HepG2 (cell line): Measurements from ENCODE around the gene RPL22L1. TPM values are rescaled to one million over a fixed set of nuclear protein-coding genes. Genes with fewer than 3 reads are reported as not detected.

Source experiments
- DNMT1 ChIP-seq: sonication (generic); formaldehyde crosslinking; IDR thresholded peaks from 2 replicates; pipeline ENCODE4 v1.5.1; 2020; ENCODE audit warnings: mild to moderate bottlenecking, missing genetic modification reagents
- FOSL2 ChIP-seq: sonication (generic); formaldehyde crosslinking; IDR thresholded peaks from 2 replicates; pipeline ENCODE4 v1.4.0; 2020; ENCODE audit warnings: missing genetic modification reagents
- GATAD2A ChIP-seq: IDR thresholded peaks from 2 replicates; pipeline ENCODE4 v1.6.1; 2016
- HIVEP1 ChIP-seq: sonication (generic); formaldehyde crosslinking; IDR thresholded peaks from 2 replicates; pipeline ENCODE4 v1.4.0; 2020; ENCODE audit warnings: mild to moderate bottlenecking, missing genetic modification reagents
- JUN ChIP-seq: sonication (generic); formaldehyde crosslinking; IDR thresholded peaks from 2 replicates; pipeline ENCODE4 v1.4.0; 2020; ENCODE audit warnings: mild to moderate bottlenecking, missing genetic modification reagents
- MAFK ChIP-seq, 2 experiments: IDR thresholded peaks in 1 of 2; conservative IDR thresholded peaks in 1 of 2; 2 replicates each; pipeline ENCODE4 v1.6.1; 2011; ENCODE audit warnings: improper control_type of control experiment in 2 of 2, low read length in 2 of 2
- SRF ChIP-seq: IDR thresholded peaks from 2 replicates; pipeline ENCODE4 v1.6.1; 2011; ENCODE audit warnings: mild to moderate bottlenecking, low read depth, low read length, moderate library complexity
- TBP ChIP-seq: sonication (generic); formaldehyde crosslinking; IDR thresholded peaks from 2 replicates; pipeline ENCODE4 v1.5.0; 2020; ENCODE audit warnings: missing genetic modification reagents
- ZFP62 ChIP-seq: sonication (generic); formaldehyde crosslinking; IDR thresholded peaks from 2 replicates; pipeline ENCODE4 v1.4.0; 2020; ENCODE audit warnings: missing genetic modification reagents
- ZFP82 ChIP-seq: sonication (generic); formaldehyde crosslinking; IDR thresholded peaks from 2 replicates; pipeline ENCODE4 v1.5.1; 2020; ENCODE audit warnings: mild to moderate bottlenecking, missing genetic modification reagents, borderline replicate concordance
- ZNF256 ChIP-seq: sonication (generic); formaldehyde crosslinking; conservative IDR thresholded peaks from 2 replicates; pipeline ENCODE4 v1.4.0; 2020; ENCODE audit warnings: missing genetic modification reagents
- ZNF772 ChIP-seq: sonication (generic); formaldehyde crosslinking; IDR thresholded peaks from 2 replicates; pipeline ENCODE4 v1.5.0; 2020; ENCODE audit warnings: mild to moderate bottlenecking, missing genetic modification reagents
- polyA plus RNA-seq, 8 experiments: library from polyadenylated mRNA; depleted of rRNA in 3 of 8; stranded (reverse) in 7 of 8; unstranded in 1 of 8; fragments of >200 nt; fragmentation: Illumina TruSeq in 4 of 8; extraction: Trizol in 4 of 8; gene quantifications; 2 replicates each; pipeline versions ENCODE4 v1.2.1 to v1.2.3, GENCODE V29; 2011 to 2016; ENCODE audit warnings: low read depth in 4 of 8, missing spikeins in 1 of 8, mixed read lengths in 1 of 8; ENCODE audit not compliant: insufficient read depth in 1 of 8
- total RNA-seq, 5 experiments: library from RNA; depleted of rRNA; stranded (reverse); fragments of >200 nt; fragmentation: Illumina TruSeq; extraction: Trizol; gene quantifications; 2 replicates each; pipeline ENCODE4 v1.2.3, GENCODE V29; 2016; ENCODE audit warnings: low read depth in 1 of 5
- TF ChIP-seq, protein P1 (sequence below): IDR thresholded peaks from 2 replicates; pipeline ENCODE4 v1.6.1; 2012; ENCODE audit warnings: low read depth, low read length, improper control_type of control experiment
- TF ChIP-seq, protein P2 (sequence below): sonication (generic); formaldehyde crosslinking; IDR thresholded peaks from 2 replicates; pipeline ENCODE4 v1.5.1; 2020; ENCODE audit warnings: mild to moderate bottlenecking, missing genetic modification reagents
- TF ChIP-seq, protein P3 (sequence below): sonication (generic); formaldehyde crosslinking; IDR thresholded peaks from 2 replicates; pipeline ENCODE4 v1.8.0; 2022; ENCODE audit warnings: missing genetic modification reagents, low read depth, mild to moderate bottlenecking, borderline replicate concordance
- TF ChIP-seq, protein P4 (sequence below): sonication (generic); formaldehyde crosslinking; IDR thresholded peaks from 2 replicates; pipeline ENCODE4 v1.4.0; 2020; ENCODE audit warnings: mild to moderate bottlenecking, missing genetic modification reagents

The RPL22L1 gene
- total and polyA plus RNA-seq, 2 of the 13 experiments (the other 11 are each of a cell fraction or from before 2014, with no cell fraction given): 42.7 to 152 TPM

DNA sequence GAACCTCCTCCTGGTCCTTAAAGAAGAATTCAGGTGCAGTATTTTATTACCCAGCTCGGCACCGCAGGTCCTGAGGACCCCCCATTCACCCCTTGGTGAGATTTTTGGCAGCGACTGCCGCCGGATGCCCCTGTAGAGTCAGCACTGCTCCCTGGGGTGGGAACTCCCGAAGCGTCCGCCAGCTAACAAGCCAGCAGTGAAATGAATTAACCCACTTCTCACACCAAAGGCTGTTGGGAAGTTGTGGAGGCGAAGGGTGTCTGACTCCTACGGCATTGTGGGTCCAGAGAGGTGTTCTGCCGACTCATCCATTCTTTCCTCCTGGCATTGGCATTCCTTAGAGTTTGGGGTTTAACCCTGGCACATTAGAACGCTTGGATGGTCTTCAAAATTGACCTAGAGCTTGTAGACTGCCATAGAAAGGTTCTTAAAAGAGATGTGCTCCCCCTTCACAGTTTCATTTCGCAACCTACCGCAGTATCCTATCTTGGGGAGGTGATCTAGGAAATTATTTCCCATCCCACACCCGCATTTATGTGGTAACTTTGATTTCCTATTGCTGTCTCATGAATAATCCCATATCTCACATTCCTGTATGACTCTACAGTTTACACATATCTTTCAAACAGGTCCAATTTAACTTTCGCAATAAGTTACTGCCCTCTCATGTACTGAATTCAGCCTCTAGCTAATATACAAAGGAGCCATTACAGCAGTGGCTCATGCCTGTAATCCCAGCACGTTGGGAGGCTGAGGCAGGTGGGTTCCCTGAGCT is 39.3 kb upstream of the RPL22L1 start (continued):
- TF ChIP-seq, protein P1, sequence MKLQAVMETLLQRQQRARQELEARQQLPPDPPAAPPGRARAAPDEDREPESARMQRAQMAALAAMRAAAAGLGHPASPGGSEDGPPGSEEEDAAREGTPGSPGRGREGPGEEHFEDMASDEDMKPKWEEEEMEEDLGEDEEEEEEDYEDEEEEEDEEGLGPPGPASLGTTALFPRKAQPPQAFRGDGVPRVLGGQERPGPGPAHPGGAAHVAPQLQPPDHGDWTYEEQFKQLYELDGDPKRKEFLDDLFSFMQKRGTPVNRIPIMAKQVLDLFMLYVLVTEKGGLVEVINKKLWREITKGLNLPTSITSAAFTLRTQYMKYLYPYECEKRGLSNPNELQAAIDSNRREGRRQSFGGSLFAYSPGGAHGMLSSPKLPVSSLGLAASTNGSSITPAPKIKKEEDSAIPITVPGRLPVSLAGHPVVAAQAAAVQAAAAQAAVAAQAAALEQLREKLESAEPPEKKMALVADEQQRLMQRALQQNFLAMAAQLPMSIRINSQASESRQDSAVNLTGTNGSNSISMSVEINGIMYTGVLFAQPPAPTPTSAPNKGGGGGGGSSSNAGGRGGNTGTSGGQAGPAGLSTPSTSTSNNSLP: peak; percentile 74; the same call in 1 of the 2 replicates
- TF ChIP-seq, protein P2, sequence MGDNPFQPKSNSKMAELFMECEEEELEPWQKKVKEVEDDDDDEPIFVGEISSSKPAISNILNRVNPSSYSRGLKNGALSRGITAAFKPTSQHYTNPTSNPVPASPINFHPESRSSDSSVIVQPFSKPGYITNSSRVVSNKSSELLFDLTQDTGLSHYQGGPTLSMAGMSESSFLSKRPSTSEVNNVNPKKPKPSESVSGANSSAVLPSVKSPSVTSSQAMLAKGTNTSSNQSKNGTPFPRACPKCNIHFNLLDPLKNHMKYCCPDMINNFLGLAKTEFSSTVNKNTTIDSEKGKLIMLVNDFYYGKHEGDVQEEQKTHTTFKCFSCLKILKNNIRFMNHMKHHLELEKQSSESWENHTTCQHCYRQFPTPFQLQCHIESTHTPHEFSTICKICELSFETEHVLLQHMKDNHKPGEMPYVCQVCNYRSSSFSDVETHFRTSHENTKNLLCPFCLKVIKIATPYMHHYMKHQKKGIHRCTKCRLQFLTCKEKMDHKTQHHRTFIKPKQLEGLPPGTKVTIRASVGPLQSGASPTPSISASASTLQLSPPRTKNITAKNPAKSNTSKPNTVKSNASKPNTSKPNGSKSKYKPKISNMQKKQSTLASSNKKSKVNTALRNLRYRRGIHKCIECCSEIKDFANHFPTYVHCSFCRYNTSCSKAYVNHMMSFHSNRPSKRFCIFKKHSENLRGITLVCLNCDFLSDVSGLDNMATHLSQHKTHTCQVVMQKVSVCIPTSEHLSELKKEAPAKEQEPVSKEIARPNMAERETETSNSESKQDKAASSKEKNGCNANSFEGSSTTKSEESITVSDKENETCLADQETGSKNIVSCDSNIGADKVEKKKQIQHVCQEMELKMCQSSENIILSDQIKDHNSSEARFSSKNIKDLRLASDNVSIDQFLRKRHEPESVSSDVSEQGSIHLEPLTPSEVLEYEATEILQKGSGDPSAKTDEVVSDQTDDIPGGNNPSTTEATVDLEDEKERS (CRISPR knock-in tag): 0 out of 2 replicates have a peak, but pooled peaks have one; percentile 2
- TF ChIP-seq JUN (CRISPR knock-in tag) (no peak), ZNF772 (CRISPR knock-in tag) (no peak), MAFK (conservative IDR thresholded peaks at IDR 0.05 in 1 of 2, IDR thresholded peaks at IDR 0.05 in 1 of 2; ENCODE audit: low read length in 2 of 2) (peak in 1 of 2 experiments; percentile 58; a peak in 2 of 4 replicates), GATAD2A (CRISPR knock-in tag) (0 out of 2 replicates have a peak, but pooled peaks have one; percentile 19), SRF (no peak), ZFP82 (CRISPR knock-in tag) (no peak), ZFP62 (CRISPR knock-in tag) (no peak), DNMT1 (CRISPR knock-in tag) (no peak), FOSL2 (CRISPR knock-in tag) (0 out of 2 replicates have a peak, but pooled peaks have one; percentile 9), TBP (CRISPR knock-in tag) (no peak), ZNF256 (CRISPR knock-in tag) (no peak), HIVEP1 (CRISPR knock-in tag) (no peak)
- TF ChIP-seq, protein P3, sequence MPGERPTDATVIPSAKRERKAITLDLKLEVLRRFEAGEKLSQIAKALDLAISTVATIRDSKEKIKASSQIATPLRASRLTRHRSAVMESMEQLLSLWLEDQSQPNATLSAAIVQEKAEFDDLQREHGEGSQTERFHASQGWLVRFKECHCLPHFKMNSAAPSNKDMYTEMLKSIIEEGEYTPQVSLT (CRISPR knock-in tag): no peak
- TF ChIP-seq, protein P4, sequence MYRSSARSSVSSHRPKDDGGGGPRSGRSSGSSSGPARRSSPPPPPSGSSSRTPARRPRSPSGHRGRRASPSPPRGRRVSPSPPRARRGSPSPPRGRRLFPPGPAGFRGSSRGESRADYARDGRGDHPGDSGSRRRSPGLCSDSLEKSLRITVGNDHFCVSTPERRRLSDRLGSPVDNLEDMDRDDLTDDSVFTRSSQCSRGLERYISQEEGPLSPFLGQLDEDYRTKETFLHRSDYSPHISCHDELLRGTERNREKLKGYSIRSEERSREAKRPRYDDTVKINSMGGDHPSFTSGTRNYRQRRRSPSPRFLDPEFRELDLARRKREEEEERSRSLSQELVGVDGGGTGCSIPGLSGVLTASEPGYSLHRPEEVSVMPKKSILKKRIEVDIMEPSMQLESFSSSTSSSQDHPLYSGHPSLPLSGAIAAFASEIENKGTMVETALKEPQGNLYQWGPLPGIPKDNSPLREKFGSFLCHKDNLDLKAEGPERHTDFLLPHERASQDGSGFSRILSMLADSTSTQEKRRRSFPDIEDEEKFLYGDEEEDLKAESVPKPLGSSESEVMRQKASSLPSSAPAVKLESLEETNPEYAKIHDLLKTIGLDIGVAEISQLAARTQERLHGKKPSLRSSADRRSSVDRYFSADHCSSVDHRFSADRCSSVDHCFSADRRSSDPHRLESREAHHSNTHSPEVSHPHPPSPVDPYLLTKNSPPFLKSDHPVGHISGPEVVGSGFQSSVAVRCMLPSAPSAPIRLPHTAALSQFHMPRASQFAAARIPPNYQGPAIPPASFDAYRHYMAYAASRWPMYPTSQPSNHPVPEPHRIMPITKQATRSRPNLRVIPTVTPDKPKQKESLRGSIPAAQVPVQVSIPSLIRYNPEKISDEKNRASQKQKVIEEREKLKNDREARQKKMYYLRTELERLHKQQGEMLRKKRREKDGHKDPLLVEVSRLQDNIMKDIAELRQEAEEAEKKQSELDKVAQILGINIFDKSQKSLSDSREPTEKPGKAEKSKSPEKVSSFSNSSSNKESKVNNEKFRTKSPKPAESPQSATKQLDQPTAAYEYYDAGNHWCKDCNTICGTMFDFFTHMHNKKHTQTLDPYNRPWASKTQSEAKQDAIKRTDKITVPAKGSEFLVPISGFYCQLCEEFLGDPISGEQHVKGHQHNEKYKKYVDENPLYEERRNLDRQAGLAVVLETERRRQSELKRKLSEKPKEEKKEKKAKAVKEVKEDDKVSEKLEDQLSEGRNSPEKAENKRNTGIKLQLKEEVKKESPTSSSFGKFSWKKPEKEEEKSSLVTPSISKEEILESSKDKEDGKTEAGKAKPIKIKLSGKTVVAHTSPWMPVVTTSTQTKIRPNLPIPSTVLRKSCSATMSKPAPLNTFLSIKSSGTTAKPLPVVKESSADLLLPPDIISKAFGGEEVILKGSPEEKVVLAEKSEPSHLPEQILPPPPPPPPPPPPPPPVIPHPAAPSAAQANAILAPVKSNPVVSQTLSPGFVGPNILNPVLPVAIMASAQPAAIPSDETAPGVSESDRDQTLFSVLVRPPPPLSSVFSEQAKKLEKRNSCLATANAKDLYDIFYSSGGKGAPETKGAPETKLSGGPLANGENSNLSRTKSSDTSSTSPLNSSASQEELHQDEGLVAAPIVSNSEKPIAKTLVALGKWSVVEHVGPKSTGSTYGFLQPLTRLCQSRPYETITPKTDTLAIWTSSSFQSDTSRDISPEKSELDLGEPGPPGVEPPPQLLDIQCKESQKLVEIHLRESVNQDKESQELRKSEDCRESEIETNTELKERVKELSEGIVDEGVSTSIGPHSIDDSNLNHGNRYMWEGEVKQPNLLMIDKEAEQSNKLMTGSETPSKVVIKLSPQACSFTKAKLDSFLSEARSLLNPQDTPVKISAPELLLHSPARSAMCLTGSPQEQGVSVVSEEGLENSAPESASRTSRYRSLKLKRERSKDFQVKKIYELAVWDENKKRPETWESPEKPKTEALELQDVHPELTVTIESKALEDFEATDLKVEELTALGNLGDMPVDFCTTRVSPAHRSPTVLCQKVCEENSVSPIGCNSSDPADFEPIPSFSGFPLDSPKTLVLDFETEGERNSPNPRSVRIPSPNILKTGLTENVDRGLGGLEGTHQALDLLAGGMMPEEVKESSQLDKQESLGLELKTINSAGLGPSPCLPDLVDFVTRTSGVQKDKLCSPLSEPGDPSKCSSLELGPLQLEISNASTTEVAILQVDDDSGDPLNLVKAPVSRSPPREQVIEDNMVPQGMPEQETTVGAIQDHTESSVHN (CRISPR knock-in tag): no peak
